ENCODE measurements around the gene GPA33. TPM values are rescaled to one million over a fixed set of nuclear protein-coding genes. Genes with fewer than 3 reads are reported as not detected.

The GPA33 gene
- polyA plus RNA-seq, 1 experiment: not detected

DNA sequence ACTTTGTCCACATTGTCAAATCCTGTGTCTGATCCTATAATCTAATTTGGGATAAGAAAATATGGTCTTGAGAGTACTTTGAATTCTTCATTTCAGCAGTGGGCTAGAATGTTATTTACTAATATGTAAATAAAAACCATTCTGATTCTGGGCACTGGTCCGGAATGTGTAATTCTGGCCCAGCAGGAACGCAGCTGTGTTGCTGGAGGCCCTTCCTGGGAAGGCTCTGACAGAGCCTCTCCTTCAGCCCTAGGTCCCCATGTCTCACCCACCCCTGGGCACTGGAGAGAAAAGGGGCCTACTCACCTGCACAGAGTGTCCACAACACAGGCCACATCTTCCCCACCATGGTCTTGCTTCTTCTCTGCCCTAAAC lies 251 bp downstream of the GPA33 start:
- H3K4me3 ChIP-seq (ENCODE audit: low read depth, low read length): no peak overlapping the region
- H3K27ac ChIP-seq (ENCODE audit: low read depth, low read length): no peak overlapping the region
- no peaks in the 10 kb centered on the region for H3K27me3 ChIP-seq (ENCODE audit: control insufficient read depth, insufficient read depth, low read length)
- CTCF ChIA-PET: interaction anchor here (0.6 kb wide), 1 partner anchor 130 kb away, joined by 3 read pairs; no protein-coding TSS in a partner anchor
- H3K9me3 ChIP-seq (ENCODE audit: control insufficient read depth, insufficient read depth, low read length): no peaks in the 10 kb centered on the region
- TF ChIP-seq, protein P1, sequence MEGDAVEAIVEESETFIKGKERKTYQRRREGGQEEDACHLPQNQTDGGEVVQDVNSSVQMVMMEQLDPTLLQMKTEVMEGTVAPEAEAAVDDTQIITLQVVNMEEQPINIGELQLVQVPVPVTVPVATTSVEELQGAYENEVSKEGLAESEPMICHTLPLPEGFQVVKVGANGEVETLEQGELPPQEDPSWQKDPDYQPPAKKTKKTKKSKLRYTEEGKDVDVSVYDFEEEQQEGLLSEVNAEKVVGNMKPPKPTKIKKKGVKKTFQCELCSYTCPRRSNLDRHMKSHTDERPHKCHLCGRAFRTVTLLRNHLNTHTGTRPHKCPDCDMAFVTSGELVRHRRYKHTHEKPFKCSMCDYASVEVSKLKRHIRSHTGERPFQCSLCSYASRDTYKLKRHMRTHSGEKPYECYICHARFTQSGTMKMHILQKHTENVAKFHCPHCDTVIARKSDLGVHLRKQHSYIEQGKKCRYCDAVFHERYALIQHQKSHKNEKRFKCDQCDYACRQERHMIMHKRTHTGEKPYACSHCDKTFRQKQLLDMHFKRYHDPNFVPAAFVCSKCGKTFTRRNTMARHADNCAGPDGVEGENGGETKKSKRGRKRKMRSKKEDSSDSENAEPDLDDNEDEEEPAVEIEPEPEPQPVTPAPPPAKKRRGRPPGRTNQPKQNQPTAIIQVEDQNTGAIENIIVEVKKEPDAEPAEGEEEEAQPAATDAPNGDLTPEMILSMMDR (IDR thresholded peaks at IDR 0.05; ENCODE audit: low read depth, low read length): no peak
- POLR2A ChIA-PET: no interaction called here
- DNase-seq (ENCODE audit: low read depth, low spot score): no peak

GRCh38 chr1:167088746-167089417 lies 1.3 kb downstream of the GPA33 start:
- no peak overlapping the region for H3K27ac ChIP-seq (ENCODE audit: low read depth, low read length)
- no peak for DNase-seq (ENCODE audit: low read depth, low spot score)
- no peaks in the 10 kb centered on the region for H3K27me3 ChIP-seq (ENCODE audit: control insufficient read depth, insufficient read depth, low read length)
- ChIA-PET CTCF (interaction anchor here (0.5 kb wide), 1 partner anchor 19 kb away, joined by 3 read pairs; no protein-coding TSS in a partner anchor), POLR2A (no interaction called here)
- TF ChIP-seq, protein P1 (IDR thresholded peaks at IDR 0.05; ENCODE audit: low read depth, low read length): no peak
- no peak overlapping the region for H3K4me3 ChIP-seq (ENCODE audit: low read depth, low read length)
- no peaks in the 10 kb centered on the region for H3K9me3 ChIP-seq (ENCODE audit: control insufficient read depth, insufficient read depth, low read length)

DNA sequence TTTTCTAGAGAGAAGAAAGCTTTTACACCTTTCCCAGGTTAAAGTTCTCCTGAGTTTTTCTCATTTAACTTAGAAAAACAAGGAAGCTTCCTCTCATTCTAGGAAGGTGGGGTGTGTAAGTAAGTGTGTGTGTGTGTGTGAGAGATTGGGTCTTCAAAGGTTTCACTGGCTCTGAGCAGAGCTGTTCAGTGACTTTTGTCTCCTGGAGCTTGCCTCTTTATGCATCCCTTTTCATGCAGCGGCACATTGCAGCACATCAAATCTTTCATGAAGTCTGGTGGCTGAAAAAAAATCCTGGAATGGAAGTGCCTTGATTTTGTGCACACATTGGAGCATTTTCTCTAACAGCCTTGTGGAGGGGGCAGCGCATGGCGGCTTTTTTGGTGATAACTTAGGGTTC lies 3.4 kb downstream of the GPA33 start:
- no peaks in the 10 kb centered on the region for H3K9me3 ChIP-seq (ENCODE audit: control insufficient read depth, insufficient read depth, low read length)
- ChIA-PET POLR2A (no interaction called here), CTCF (interaction anchor here (1.0 kb wide), 1 partner anchor 20 kb away, joined by 3 read pairs; no protein-coding TSS in a partner anchor)

DNA sequence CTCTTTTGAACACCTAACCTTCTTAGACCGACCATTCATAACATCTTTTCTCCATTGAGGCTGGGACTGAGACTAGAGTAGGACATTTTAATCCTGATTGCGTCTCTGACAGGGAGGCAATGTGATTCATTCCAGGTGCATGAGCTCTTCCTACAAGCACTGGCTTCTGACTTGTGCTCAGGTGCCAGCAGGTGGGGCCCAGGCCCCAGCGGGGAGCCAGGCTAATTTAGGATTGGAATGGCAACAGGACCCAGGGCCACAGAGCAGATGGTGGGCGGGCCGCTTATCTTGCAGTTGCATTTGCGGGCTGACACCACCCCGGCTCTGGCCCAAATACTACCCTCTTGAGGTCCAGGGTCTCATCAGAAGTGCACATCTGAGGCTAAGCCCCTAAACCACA lies 4.1 kb downstream of the GPA33 start:
- Histone ChIP-seq H3K27me3 (ENCODE audit: control insufficient read depth, insufficient read depth, low read length) (peaks cover 2% of the 10 kb centered on the region), H3K4me3 (ENCODE audit: low read depth, low read length) (no peak overlapping the region), H3K27ac (ENCODE audit: low read depth, low read length) (no peak overlapping the region), H3K9me3 (ENCODE audit: control insufficient read depth, insufficient read depth, low read length) (no peaks in the 10 kb centered on the region)
- TF ChIP-seq, protein P1 (IDR thresholded peaks at IDR 0.05; ENCODE audit: low read depth, low read length): no peak
- ChIA-PET CTCF (interaction anchor here (1.0 to 1.4 kb wide), 2 partner anchors 19 to 26 kb away, joined by 3 to 5 read pairs; no protein-coding TSS in a partner anchor), POLR2A (no interaction called here)
- DNase-seq (ENCODE audit: low read depth, low spot score): no peak

More for the DNA sequence above, 3.4 kb downstream of the GPA33 start:
- Histone ChIP-seq H3K27me3 (ENCODE audit: control insufficient read depth, insufficient read depth, low read length) (peaks cover 2% of the 10 kb centered on the region), H3K4me3 (ENCODE audit: low read depth, low read length) (no peak overlapping the region), H3K27ac (ENCODE audit: low read depth, low read length) (no peak overlapping the region)
- DNase-seq (ENCODE audit: low read depth, low spot score): no peak
- TF ChIP-seq, protein P1 (IDR thresholded peaks at IDR 0.05; ENCODE audit: low read depth, low read length): no peak

DNA sequence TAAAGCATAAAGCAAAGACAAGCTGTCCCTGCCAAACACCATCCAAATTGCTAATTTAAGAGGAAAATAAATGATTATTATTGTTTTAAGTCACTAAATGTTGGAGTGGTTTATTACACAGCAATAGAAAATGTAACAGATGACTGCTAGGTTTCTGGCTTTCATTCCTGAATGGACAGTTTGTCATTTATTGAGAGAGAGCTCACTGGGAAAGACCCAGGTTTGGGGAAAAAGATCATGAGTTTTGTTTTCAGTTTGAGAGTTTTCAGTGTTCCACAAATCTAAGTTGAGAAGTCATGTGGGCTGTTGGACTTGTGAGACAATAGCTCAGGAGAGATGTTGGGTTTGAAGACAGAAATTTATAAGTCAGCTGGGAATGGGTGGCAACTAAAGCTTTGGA lies 5.4 kb downstream of the GPA33 start:
- TF ChIP-seq, protein P1 (IDR thresholded peaks at IDR 0.05; ENCODE audit: low read depth, low read length): no peak
- peaks cover 2% of the 10 kb centered on the region for H3K27me3 ChIP-seq (ENCODE audit: control insufficient read depth, insufficient read depth, low read length)
- H3K27ac ChIP-seq (ENCODE audit: low read depth, low read length): no peak overlapping the region
- H3K4me3 ChIP-seq (ENCODE audit: low read depth, low read length): no peak overlapping the region
- no peak for DNase-seq (ENCODE audit: low read depth, low spot score)
- ChIA-PET POLR2A (no interaction called here), CTCF (interaction anchor here (1.4 kb wide), 1 partner anchor 25 kb away, joined by 5 read pairs; no protein-coding TSS in a partner anchor)
- no peaks in the 10 kb centered on the region for H3K9me3 ChIP-seq (ENCODE audit: control insufficient read depth, insufficient read depth, low read length)

Data from AG04450 (cell line).